H9 (cell line): ENCODE results near the gene RAB11B. TPM values are rescaled to one million over a fixed set of nuclear protein-coding genes. Genes with fewer than 3 reads are reported as not detected.

Experiments used
- DNase-seq: peaks from one replicate; pipeline ENCODE4 v3.0.0-alpha.2; 2017
- H2AFZ ChIP-seq: one replicate; pipeline ENCODE4 v1.6.1; 2013; ENCODE audit warnings: mild to moderate bottlenecking, low read length, control low read depth, moderate library complexity
- H2AK5ac ChIP-seq: 2 replicates; pipeline ENCODE4 v1.6.1; 2013; ENCODE audit warnings: low read length, control low read depth, mixed read lengths; ENCODE audit not compliant: insufficient read length
- H2BK120ac ChIP-seq: one replicate; pipeline ENCODE4 v1.6.1; 2013; ENCODE audit warnings: low read depth, mild to moderate bottlenecking, low read length, control low read depth, inconsistent platforms; ENCODE audit not compliant: poor library complexity, severe bottlenecking
- H2BK12ac ChIP-seq: 2 replicates; pipeline ENCODE4 v1.6.1; 2013; ENCODE audit warnings: low read length, control low read depth, mixed read lengths, low read depth; ENCODE audit not compliant: insufficient read length
- H2BK15ac ChIP-seq: 2 replicates; pipeline ENCODE4 v1.6.1; 2013; ENCODE audit warnings: low read depth, low read length, control low read depth
- H2BK20ac ChIP-seq: one replicate; pipeline ENCODE4 v1.6.1; 2013; ENCODE audit warnings: low read depth, mild to moderate bottlenecking, low read length, control low read depth, inconsistent platforms; ENCODE audit not compliant: poor library complexity, severe bottlenecking
- H2BK5ac ChIP-seq: 2 replicates; pipeline ENCODE4 v1.6.1; 2013; ENCODE audit warnings: low read length, control low read depth, mixed read lengths; ENCODE audit not compliant: insufficient read length
- H3K14ac ChIP-seq: 2 replicates; pipeline ENCODE4 v1.6.1; 2013; ENCODE audit warnings: low read length, control low read depth; ENCODE audit not compliant: insufficient read depth
- H3K18ac ChIP-seq: 2 replicates; pipeline ENCODE4 v1.6.1; 2013; ENCODE audit warnings: low read depth, mild to moderate bottlenecking, mixed read lengths, low read length, control low read depth; ENCODE audit not compliant: insufficient read length
- H3K23ac ChIP-seq: 2 replicates; pipeline ENCODE4 v1.6.1; 2013; ENCODE audit warnings: low read length, control low read depth, mixed read lengths, low read depth; ENCODE audit not compliant: insufficient read length
- H3K23me2 ChIP-seq: 2 replicates; pipeline ENCODE4 v1.6.1; 2013; ENCODE audit warnings: low read depth, mild to moderate bottlenecking, mixed read lengths, low read length, control low read depth; ENCODE audit not compliant: insufficient read length, poor library complexity, severe bottlenecking
- H3K27ac ChIP-seq: 2 replicates; pipeline ENCODE4 v1.5.1; 2013; ENCODE audit warnings: low read length, control low read depth, mixed read lengths, low read depth; ENCODE audit not compliant: insufficient read length
- H3K27me3 ChIP-seq: 2 replicates; pipeline ENCODE4 v1.6.1; 2013; ENCODE audit warnings: low read length, control low read depth, inconsistent platforms; ENCODE audit not compliant: insufficient read depth
- H3K4ac ChIP-seq: 2 replicates; pipeline ENCODE4 v1.6.1; 2013; ENCODE audit warnings: low read depth, mild to moderate bottlenecking, control low read depth, inconsistent platforms, low read length, moderate library complexity
- H3K4me1 ChIP-seq: 2 replicates; pipeline ENCODE4 v1.6.1; 2013; ENCODE audit warnings: low read length, control low read depth, inconsistent platforms; ENCODE audit not compliant: insufficient read depth
- H3K4me2 ChIP-seq: 2 replicates; pipeline ENCODE4 v1.6.1; 2013; ENCODE audit warnings: low read length, control low read depth, mixed read lengths; ENCODE audit not compliant: insufficient read length, insufficient read depth
- H3K56ac ChIP-seq: 2 replicates; pipeline ENCODE4 v1.6.1; 2013; ENCODE audit warnings: low read depth, mild to moderate bottlenecking, mixed read lengths, low read length, control low read depth; ENCODE audit not compliant: insufficient read length
- H3K79me1 ChIP-seq: 2 replicates; pipeline ENCODE4 v1.6.1; 2013; ENCODE audit warnings: low read depth, mild to moderate bottlenecking, moderate library complexity, low read length, control low read depth, inconsistent platforms; ENCODE audit not compliant: insufficient read depth, poor library complexity, severe bottlenecking
- H3K79me2 ChIP-seq: 2 replicates; pipeline ENCODE4 v1.6.1; 2013; ENCODE audit warnings: low read length, control low read depth, inconsistent platforms; ENCODE audit not compliant: insufficient read depth
- H3K9ac ChIP-seq: 2 replicates; pipeline ENCODE4 v1.6.1; 2013; ENCODE audit warnings: low read length, control low read depth, mixed read lengths; ENCODE audit not compliant: insufficient read length; ENCODE audit errors: extremely low read depth
- H3K9me3 ChIP-seq: one replicate; pipeline ENCODE4 v1.6.1; 2013; ENCODE audit warnings: low read depth, low read length, inconsistent platforms; ENCODE audit not compliant: control insufficient read depth
- H3T11ph ChIP-seq: one replicate; pipeline ENCODE4 v1.6.1; 2013; ENCODE audit warnings: mild to moderate bottlenecking, low read length, control low read depth, inconsistent platforms
- H4K20me1 ChIP-seq: one replicate; pipeline ENCODE4 v1.6.1; 2013; ENCODE audit not compliant: control insufficient read depth, insufficient read length, insufficient read depth
- H4K5ac ChIP-seq: 2 replicates; pipeline ENCODE4 v1.6.1; 2013; ENCODE audit warnings: low read depth, mild to moderate bottlenecking, mixed read lengths, low read length, control low read depth; ENCODE audit not compliant: insufficient read length
- H4K8ac ChIP-seq: replicated peaks from 2 replicates; pipeline ENCODE4 v1.6.1; 2013; ENCODE audit warnings: low read length, control low read depth, mixed read lengths, low read depth; ENCODE audit not compliant: insufficient read length
- H4K91ac ChIP-seq: 2 replicates; pipeline ENCODE4 v1.6.1; 2013; ENCODE audit warnings: low read depth, mild to moderate bottlenecking, moderate library complexity, mixed read lengths, low read length, control low read depth; ENCODE audit not compliant: insufficient read length
- H3K27ac Mint-ChIP-seq, 3 experiments: 2 replicates in 2 of 3; 3 replicates in 1 of 3; pipeline ENCODE4 v1.8.0; 2020 to 2021; ENCODE audit warnings: mixed read lengths in 3 of 3, mild to moderate bottlenecking in 1 of 3, moderate library complexity in 1 of 3
- H3K27me3 Mint-ChIP-seq: 2 replicates; pipeline ENCODE4 v1.8.0; 2021; ENCODE audit warnings: low read depth, mild to moderate bottlenecking, moderate library complexity, mixed read lengths
- H3K36me3 Mint-ChIP-seq, 3 experiments: 2 replicates in 2 of 3; 3 replicates in 1 of 3; pipeline ENCODE4 v1.8.0; 2020 to 2021; ENCODE audit warnings: low read depth in 3 of 3, mixed read lengths in 3 of 3; ENCODE audit not compliant: insufficient read depth in 1 of 3
- H3K4me1 Mint-ChIP-seq, 2 experiments: 2 replicates each; pipeline ENCODE4 v1.8.0; 2020; ENCODE audit warnings: mixed read lengths in 2 of 2
- H3K4me3 Mint-ChIP-seq, 2 experiments: 2 replicates in 1 of 2; 3 replicates in 1 of 2; pipeline ENCODE4 v1.8.0; 2020 to 2021; ENCODE audit warnings: mild to moderate bottlenecking in 2 of 2, mixed read lengths in 2 of 2, moderate library complexity in 1 of 2
- H3K9me3 Mint-ChIP-seq, 2 experiments: 2 replicates in 1 of 2; 3 replicates in 1 of 2; pipeline ENCODE4 v1.8.0; 2020; ENCODE audit warnings: mild to moderate bottlenecking in 2 of 2, mixed read lengths in 2 of 2, moderate library complexity in 1 of 2
- CTCF ChIP-seq: fragments of 200-600 bp; sonication (generic); conservative IDR thresholded peaks from 3 replicates; pipeline ENCODE4 v1.8.0; 2021; ENCODE audit warnings: antibody characterized with exemption, mild to moderate bottlenecking
- WGBS: extraction: QIAGEN DNeasy Blood & Tissue Kit; methylation state at CpG from one replicate; pipeline ENCODE4 v1.1.7; 2013; ENCODE audit warnings: missing lambda C conversion rate, low lambda C conversion rate, mixed read lengths; ENCODE audit not compliant: insufficient read length; ENCODE audit errors: extremely low coverage; 5-methylcytosine and 5-hydroxymethylcytosine counted together
- total RNA-seq: library from RNA; stranded (reverse); gene quantifications from 2 replicates; pipeline ENCODE4 v1.2.1, GENCODE V29; 2021

The RAB11B gene
- total RNA-seq, 1 experiment from 2014 or later, result 106 TPM

- no peaks in the 10 kb centered on the region for H3K9me3 Mint-ChIP-seq
- H3K9ac ChIP-seq, result no peak overlapping the region
- no peak overlapping the region for H2BK5ac ChIP-seq
- no peaks in the 10 kb centered on the region for H4K20me1 ChIP-seq
- no peak overlapping the region for H3K56ac ChIP-seq
- no peak overlapping the region for H3K18ac ChIP-seq
- H2AK5ac ChIP-seq, result no peak overlapping the region
- no peak overlapping the region for H3K27ac ChIP-seq
- no peak overlapping the region for H3T11ph ChIP-seq
- H3K4me1 ChIP-seq, result no peaks in the 10 kb centered on the region
- H4K8ac ChIP-seq, result no peak overlapping the region
- no peak overlapping the region for H2BK12ac ChIP-seq
- no peak overlapping the region for H2BK15ac ChIP-seq
- H2AFZ ChIP-seq, result no peak overlapping the region
- H3K27ac Mint-ChIP-seq, result no peak overlapping the region; a peak in 1 of 7 replicates
- H3K14ac ChIP-seq, result no peak overlapping the region
- H3K4me2 ChIP-seq, result no peak overlapping the region
- peaks cover 3% of the 10 kb centered on the region; the same call in 1 of the 2 replicates for H3K79me2 ChIP-seq
- no peak for TF ChIP-seq CTCF
- no peak for DNase-seq
- H3K4me1 Mint-ChIP-seq, result no peaks in the 10 kb centered on the region
- H3K9me3 ChIP-seq, result no peaks in the 10 kb centered on the region
- WGBS, result no CpG with 5 or more reads among the region's 44 CpGs
- H4K91ac ChIP-seq, result no peak overlapping the region
- no peaks in the 10 kb centered on the region for H3K27me3 ChIP-seq
- no peak overlapping the region for H3K4ac ChIP-seq
- H3K79me1 ChIP-seq, result no peaks in the 10 kb centered on the region
- H3K4me3 Mint-ChIP-seq, result no peak overlapping the region
- no peak overlapping the region for H4K5ac ChIP-seq
- H3K23me2 ChIP-seq, result no peaks in the 10 kb centered on the region
- H3K23ac ChIP-seq, result no peak overlapping the region
- no peak overlapping the region for H2BK120ac ChIP-seq
- no peaks in the 10 kb centered on the region; the same call in 1 of the 2 replicates for H3K27me3 Mint-ChIP-seq
- no peak overlapping the region for H2BK20ac ChIP-seq
- peaks cover 20 to 44% (median 43%) of the 10 kb centered on the region in 3 experiments for H3K36me3 Mint-ChIP-seq
Measured at GRCh38 chr19:8403098-8403819, 13.1 kb downstream of the RAB11B start.
